22Rv1 (cell line): ENCODE results near the gene C6orf141.
"Not testable (repeated sequence)": the region's sequence is repeated elsewhere in the genome, so short reads cannot be mapped to it uniquely, and the experiment has no call there.

Source experiments
- H3K27ac ChIP-seq: fragments of 450-650 bp; 2 replicates; pipeline ENCODE4 v1.5.1; 2017
- CTCF ChIP-seq: fragments of 450-650 bp; IDR thresholded peaks from 2 replicates; pipeline ENCODE4 v1.5.1; 2017; ENCODE audit warnings: mild to moderate bottlenecking
- ZFX ChIP-seq: fragments of 450-650 bp; IDR thresholded peaks from 2 replicates; pipeline ENCODE4 v1.6.1; 2017; ENCODE audit warnings: antibody characterized with exemption, borderline replicate concordance

C6orf141 gene

GRCh38 chr6:49579649-49580048, 29.2 kb downstream of the C6orf141 start:
- TF ChIP-seq CTCF, result no peak
- TF ChIP-seq ZFX, result no peak
- no peak overlapping the region for H3K27ac ChIP-seq

- no peak for TF ChIP-seq CTCF
- TF ChIP-seq ZFX, result no peak
- no peak overlapping the region for H3K27ac ChIP-seq
These were observed 32.1 kb downstream of the C6orf141 start for GRCh38 chr6:49582529-49582928.

- not testable (repeated sequence) for H3K27ac ChIP-seq
These were observed 36.8 kb downstream of the C6orf141 start for GRCh38 chr6:49587262-49587661.
